DND-41 (cell line): ENCODE results near the gene OR1L1.

Source experiments
- ATAC-seq: fragments of 200-7000 bp; cut with Tn5 transposase; 3 replicates; pipeline ENCODE4 v1.9.1; 2021; ENCODE audit warnings: low read depth; ENCODE audit not compliant: insufficient read depth
- DNase-seq: peaks from one replicate; pipeline ENCODE4 v3.0.0-alpha.2; 2020
- H2AFZ ChIP-seq: 2 replicates; pipeline ENCODE4 v1.6.0; 2012; ENCODE audit warnings: low read depth, low read length
- H3K27ac ChIP-seq: 2 replicates; pipeline ENCODE4 v1.5.1; 2012; ENCODE audit warnings: low read length, inconsistent platforms
- H3K27me3 ChIP-seq: fragments of 200-600 bp; sonication (generic); 2 replicates; pipeline ENCODE4 v1.6.0; 2012; ENCODE audit warnings: low read length, mild to moderate bottlenecking, inconsistent platforms; ENCODE audit not compliant: insufficient read depth, poor library complexity
- H3K36me3 ChIP-seq: 2 replicates; pipeline ENCODE4 v1.5.1; 2012; ENCODE audit warnings: low read length, inconsistent platforms; ENCODE audit not compliant: insufficient read depth
- H3K4me1 ChIP-seq: 2 replicates; pipeline ENCODE4 v1.5.1; 2012; ENCODE audit warnings: mild to moderate bottlenecking, low read length; ENCODE audit not compliant: insufficient read depth
- H3K4me2 ChIP-seq: 2 replicates; pipeline ENCODE4 v1.6.0; 2012; ENCODE audit warnings: mild to moderate bottlenecking, moderate library complexity, low read length, inconsistent platforms; ENCODE audit not compliant: insufficient read depth
- H3K4me3 ChIP-seq, 2 experiments: fragments of 200-600 bp in 1 of 2; shearing (Covaris generic) in 1 of 2; 2 replicates each; pipeline ENCODE4 v1.5.1; 2012 to 2016; ENCODE audit warnings: inconsistent platforms in 2 of 2, low read length in 2 of 2, mild to moderate bottlenecking in 2 of 2, low read depth in 1 of 2, moderate library complexity in 1 of 2
- H3K79me2 ChIP-seq: 2 replicates; pipeline ENCODE4 v1.6.0; 2012; ENCODE audit warnings: low read length, inconsistent platforms; ENCODE audit not compliant: insufficient read depth
- H3K9ac ChIP-seq: 2 replicates; pipeline ENCODE4 v1.6.0; 2012; ENCODE audit warnings: low read depth, mild to moderate bottlenecking, inconsistent platforms, low read length, moderate library complexity
- H3K9me3 ChIP-seq: 2 replicates; pipeline ENCODE4 v1.5.1; 2012; ENCODE audit warnings: low read length, moderate library complexity, mild to moderate bottlenecking, inconsistent platforms; ENCODE audit not compliant: insufficient read depth, severe bottlenecking
- H4K20me1 ChIP-seq: 2 replicates; pipeline ENCODE4 v1.6.0; 2012; ENCODE audit warnings: low read length; ENCODE audit not compliant: insufficient read depth
- EZH2 ChIP-seq: IDR thresholded peaks from 3 replicates; pipeline ENCODE4 v1.6.1; 2012; ENCODE audit warnings: borderline replicate concordance, low read depth, mild to moderate bottlenecking, moderate library complexity, low read length, inconsistent platforms; ENCODE audit not compliant: severe bottlenecking
- TF ChIP-seq, protein P1 (sequence below): IDR thresholded peaks from 2 replicates; pipeline ENCODE4 v1.5.1; 2012; ENCODE audit warnings: borderline replicate concordance, low read length, moderate library complexity, mild to moderate bottlenecking; ENCODE audit not compliant: poor library complexity, severe bottlenecking; ENCODE audit errors: extremely low read depth

Gene OR1L1

GRCh38 chr9:122642226-122642625, 19.3 kb upstream of the OR1L1 start:
- 0 out of 3 replicates have a peak, but pooled peaks have one; percentile 49 for ATAC-seq
- H3K27ac ChIP-seq: no peak overlapping the region
- no peaks in the 10 kb centered on the region for H3K79me2 ChIP-seq
- H3K4me3 ChIP-seq: no peak overlapping the region
- H3K4me1 ChIP-seq: no peaks in the 10 kb centered on the region
- H3K9ac ChIP-seq: no peak overlapping the region
- TF ChIP-seq EZH2: no peak
- TF ChIP-seq, protein P1, sequence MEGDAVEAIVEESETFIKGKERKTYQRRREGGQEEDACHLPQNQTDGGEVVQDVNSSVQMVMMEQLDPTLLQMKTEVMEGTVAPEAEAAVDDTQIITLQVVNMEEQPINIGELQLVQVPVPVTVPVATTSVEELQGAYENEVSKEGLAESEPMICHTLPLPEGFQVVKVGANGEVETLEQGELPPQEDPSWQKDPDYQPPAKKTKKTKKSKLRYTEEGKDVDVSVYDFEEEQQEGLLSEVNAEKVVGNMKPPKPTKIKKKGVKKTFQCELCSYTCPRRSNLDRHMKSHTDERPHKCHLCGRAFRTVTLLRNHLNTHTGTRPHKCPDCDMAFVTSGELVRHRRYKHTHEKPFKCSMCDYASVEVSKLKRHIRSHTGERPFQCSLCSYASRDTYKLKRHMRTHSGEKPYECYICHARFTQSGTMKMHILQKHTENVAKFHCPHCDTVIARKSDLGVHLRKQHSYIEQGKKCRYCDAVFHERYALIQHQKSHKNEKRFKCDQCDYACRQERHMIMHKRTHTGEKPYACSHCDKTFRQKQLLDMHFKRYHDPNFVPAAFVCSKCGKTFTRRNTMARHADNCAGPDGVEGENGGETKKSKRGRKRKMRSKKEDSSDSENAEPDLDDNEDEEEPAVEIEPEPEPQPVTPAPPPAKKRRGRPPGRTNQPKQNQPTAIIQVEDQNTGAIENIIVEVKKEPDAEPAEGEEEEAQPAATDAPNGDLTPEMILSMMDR: no peak
- no peaks in the 10 kb centered on the region for H4K20me1 ChIP-seq
- no peak overlapping the region for H3K4me2 ChIP-seq
- H3K27me3 ChIP-seq: no peaks in the 10 kb centered on the region
- H3K36me3 ChIP-seq: no peaks in the 10 kb centered on the region
- DNase-seq: peak; percentile 28
- no peak overlapping the region for H2AFZ ChIP-seq
- H3K9me3 ChIP-seq: no peaks in the 10 kb centered on the region

GRCh38 chr9:122656378-122656777, 5.1 kb upstream of the OR1L1 start:
- Histone ChIP-seq H3K4me3 (no peak overlapping the region), H3K79me2 (no peaks in the 10 kb centered on the region), H3K27ac (no peak overlapping the region), H3K27me3 (no peaks in the 10 kb centered on the region), H2AFZ (no peak overlapping the region), H3K4me2 (no peak overlapping the region), H4K20me1 (no peaks in the 10 kb centered on the region), H3K36me3 (no peaks in the 10 kb centered on the region), H3K4me1 (no peaks in the 10 kb centered on the region), H3K9me3 (no peaks in the 10 kb centered on the region), H3K9ac (no peak overlapping the region)
- TF ChIP-seq EZH2: no peak
- TF ChIP-seq, protein P1: no peak
- ATAC-seq (no peak), DNase-seq (no peak)

- Histone ChIP-seq H3K4me2 (no peak within 1 kb of the TSS), H3K27ac (no peak within 1 kb of the TSS), H3K9ac (no peak within 1 kb of the TSS), H2AFZ (no peak within 1 kb of the TSS), H4K20me1 (no peaks in the 10 kb centered on the region), H3K9me3 (no peaks in the 10 kb centered on the region), H3K4me3 (no peak within 1 kb of the TSS), H3K79me2 (no peaks in the 10 kb centered on the region), H3K4me1 (no peaks in the 10 kb centered on the region), H3K36me3 (no peaks in the 10 kb centered on the region), H3K27me3 (no peaks in the 10 kb centered on the region)
- TF ChIP-seq EZH2: no peak
- TF ChIP-seq, protein P1: no peak
- DNase-seq (no peak), ATAC-seq (no peak)
Observed at GRCh38 chr9:122657527-122657926, 4.0 kb upstream of the OR1L1 start, which contains the start of gene OR1B1. Gene OR1B1, minus strand, starts transcription at chr9:122657627.

- Histone ChIP-seq H3K4me1 (no peaks in the 10 kb centered on the region), H3K4me3 (no peak overlapping the region), H3K9me3 (no peaks in the 10 kb centered on the region), H2AFZ (no peak overlapping the region), H3K79me2 (no peaks in the 10 kb centered on the region), H3K9ac (no peak overlapping the region), H4K20me1 (no peaks in the 10 kb centered on the region), H3K27me3 (no peaks in the 10 kb centered on the region), H3K27ac (no peak overlapping the region), H3K36me3 (no peaks in the 10 kb centered on the region), H3K4me2 (no peak overlapping the region)
- DNase-seq (no peak), ATAC-seq (no peak)
- TF ChIP-seq, protein P1: no peak
- no peak for TF ChIP-seq EZH2
Observed at GRCh38 chr9:122672481-122672880, 11.0 kb downstream of the OR1L1 start.
